Naive thymus-derived CD4-positive, alpha-beta T cell (primary cell): ENCODE data around the gene TBC1D22B. TPM values are rescaled to one million over a fixed set of nuclear protein-coding genes. Genes with fewer than 3 reads are reported as not detected.

Source experiments
- ATAC-seq: fragments of 150-1000 bp; cut with Tn5 transposase; 2 replicates; pipeline ENCODE4 v1.10.0; 2021; ENCODE audit warnings: mild to moderate bottlenecking, moderate library complexity
- CTCF ChIA-PET: fragments of 350-600 bp; sonication (Branson Sonifier 250); formaldehyde crosslinking; loops from one replicate; lab custom pipeline; 2021; ENCODE audit warnings: antibody characterized with exemption; lab: Charles Lee
- POLR2A ChIA-PET: fragments of 350-600 bp; sonication (Branson Sonifier 250); formaldehyde crosslinking; loops from one replicate; lab custom pipeline; 2021; ENCODE audit warnings: antibody characterized with exemption, inconsistent platforms; lab: Charles Lee
- DNase-seq, 9 donors: peaks; one replicate each; pipeline versions ENCODE4 v3.0.0 to v3.0.0-alpha.2; 2020 to 2022; ENCODE audit warnings: mixed read lengths in 1 of 9
- H3K27ac ChIP-seq: one replicate; pipeline ENCODE4 v1.7.0; 2013; ENCODE audit warnings: mild to moderate bottlenecking, low read depth, low read length, moderate library complexity
- H3K27me3 ChIP-seq, 2 donors: one replicate each; pipeline ENCODE4 v1.7.0; 2013; ENCODE audit warnings: low read length in 2 of 2, mild to moderate bottlenecking in 2 of 2, moderate library complexity in 2 of 2; ENCODE audit not compliant: control insufficient read depth in 2 of 2, insufficient read depth in 2 of 2
- H3K36me3 ChIP-seq, 3 experiments: 1 replicate in 2 of 3; 2 replicates in 1 of 3; pipeline ENCODE4 v1.7.0; 2013; ENCODE audit warnings: low read length in 3 of 3, mild to moderate bottlenecking in 3 of 3, moderate library complexity in 1 of 3; ENCODE audit not compliant: insufficient read depth in 3 of 3, control insufficient read depth in 2 of 3
- H3K4me1 ChIP-seq, 2 donors: one replicate each; pipeline ENCODE4 v1.7.0; 2013; ENCODE audit warnings: low read length in 2 of 2, mild to moderate bottlenecking in 2 of 2, moderate library complexity in 1 of 2; ENCODE audit not compliant: control insufficient read depth in 2 of 2, insufficient read depth in 2 of 2
- H3K4me3 ChIP-seq: 2 replicates; pipeline ENCODE4 v1.7.0; 2013; ENCODE audit warnings: mild to moderate bottlenecking, low read length
- H3K9me3 ChIP-seq, 3 experiments: 1 replicate in 2 of 3; 2 replicates in 1 of 3; pipeline ENCODE4 v1.7.0; 2013; ENCODE audit warnings: low read length in 3 of 3; ENCODE audit not compliant: control insufficient read depth in 2 of 3
- H3K27ac Mint-ChIP-seq, 9 donors: one replicate each; pipeline ENCODE4 v1.8.0; 2020 to 2022; ENCODE audit warnings: mixed read lengths in 9 of 9, mild to moderate bottlenecking in 8 of 9, moderate library complexity in 5 of 9, inconsistent platforms in 2 of 9
- H3K27me3 Mint-ChIP-seq, 5 donors: one replicate each; pipeline ENCODE4 v1.8.0; 2021 to 2022; ENCODE audit warnings: mixed read lengths in 5 of 5, mild to moderate bottlenecking in 1 of 5
- H3K36me3 Mint-ChIP-seq, 5 donors: one replicate each; pipeline ENCODE4 v1.8.0; 2020 to 2022; ENCODE audit warnings: mixed read lengths in 5 of 5, mild to moderate bottlenecking in 3 of 5, inconsistent platforms in 1 of 5
- H3K4me1 Mint-ChIP-seq, 7 donors: one replicate each; pipeline ENCODE4 v1.8.0; 2020 to 2022; ENCODE audit warnings: mixed read lengths in 7 of 7, mild to moderate bottlenecking in 3 of 7, inconsistent platforms in 1 of 7
- H3K4me3 Mint-ChIP-seq, 10 donors: one replicate each; pipeline ENCODE4 v1.8.0; 2020 to 2022; ENCODE audit warnings: mild to moderate bottlenecking in 10 of 10, mixed read lengths in 10 of 10, moderate library complexity in 6 of 10, inconsistent platforms in 2 of 10
- H3K9me3 Mint-ChIP-seq, 11 donors: one replicate each; pipeline ENCODE4 v1.8.0; 2020 to 2022; ENCODE audit warnings: mixed read lengths in 11 of 11, mild to moderate bottlenecking in 4 of 11, inconsistent platforms in 1 of 11, moderate library complexity in 1 of 11
- intact Hi-C, 2 donors: fragments of 100-400 bp; cut with micrococcal nuclease; formaldehyde crosslinking; loops; one replicate each; pipeline ENCODE4 v1.15.1; 2023
- polyA plus RNA-seq, 2 donors: library from polyadenylated mRNA; unstranded; fragments of 300-500 nt; fragmentation: Illumina TruSeq; gene quantifications; one replicate each; pipeline ENCODE4 v1.2.3, GENCODE V29; 2021
- total RNA-seq, 6 experiments: library from RNA in 5 of 6; stranded (reverse) in 5 of 6; gene quantifications; 1 replicate in 5 of 6; 2 replicates in 1 of 6; pipeline ENCODE4 v1.2.3 and lab custom pipeline; 2021 to 2026

TBC1D22B gene
- total and polyA plus RNA-seq, 7 experiments from 2014 or later = 7.7 to 23.5 (median 9.5) TPM

DNA sequence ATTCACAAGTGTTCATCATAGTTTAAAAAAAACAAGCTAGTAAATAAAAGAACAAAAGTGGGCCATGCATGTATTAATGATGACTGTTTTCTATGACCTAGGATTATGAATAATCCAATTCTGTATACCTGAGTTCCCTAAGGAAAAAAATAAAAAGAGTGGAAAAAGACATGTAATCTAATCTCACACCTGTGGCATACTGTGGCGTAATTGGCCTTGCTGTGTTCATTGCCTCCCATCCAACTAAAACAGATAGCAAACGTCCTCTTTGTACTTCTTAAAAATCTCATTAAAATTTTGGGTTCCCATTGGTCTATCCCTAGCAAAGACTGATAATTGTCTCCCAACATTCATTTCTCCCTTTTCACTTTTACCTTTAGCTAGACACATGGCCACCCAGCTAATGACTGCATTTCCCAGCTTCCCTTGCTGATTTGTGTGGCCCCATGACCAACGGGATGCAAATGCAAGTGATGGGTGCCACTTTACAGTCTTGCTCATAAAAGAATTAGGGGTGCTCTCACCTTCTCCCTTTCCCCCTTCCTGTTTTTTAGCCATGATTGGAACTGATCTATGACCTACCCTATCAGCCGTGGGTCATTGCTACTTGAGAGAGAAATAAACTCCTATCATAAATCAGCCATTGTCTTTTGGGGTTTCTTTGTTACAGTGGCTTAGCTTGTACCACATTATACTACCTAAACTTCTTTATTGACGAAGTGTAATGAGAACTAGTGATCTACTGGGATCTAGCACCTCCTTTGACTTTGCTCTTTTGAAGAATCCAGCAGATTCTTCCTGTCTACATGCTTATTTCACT, 32.0 kb upstream of the TBC1D22B start:
- peaks cover 0 to 2% (median 0%) of the 10 kb centered on the region in 11 donors for H3K9me3 Mint-ChIP-seq
- H3K4me3 Mint-ChIP-seq = peak overlapping the region in 1 of 10 donors; percentile 3
- H3K27ac ChIP-seq = no peak overlapping the region
- CTCF ChIA-PET = interaction anchor here (1.0 to 1.5 kb wide), 2 partner anchors 207 kb away, joined by 3 to 6 read pairs; no protein-coding TSS in a partner anchor
- no peaks in the 10 kb centered on the region for H3K9me3 ChIP-seq
- peaks cover 4% of the 10 kb centered on the region in 2 donors for H3K4me1 ChIP-seq
- H3K27ac Mint-ChIP-seq = no peak overlapping the region
- intact Hi-C loops = no loop called here
- peaks cover 0 to 6% (median 0%) of the 10 kb centered on the region in 5 donors for H3K36me3 Mint-ChIP-seq
- H3K27me3 Mint-ChIP-seq = no peaks in the 10 kb centered on the region
- POLR2A ChIA-PET = no interaction called here
- no peaks in the 10 kb centered on the region for H3K36me3 ChIP-seq
- DNase-seq = no peak
- H3K4me1 Mint-ChIP-seq = peaks cover 11 to 21% (median 13%) of the 10 kb centered on the region in 7 donors
- ATAC-seq = no peak
- H3K4me3 ChIP-seq = no peak overlapping the region
- H3K27me3 ChIP-seq = no peaks in the 10 kb centered on the region

DNA sequence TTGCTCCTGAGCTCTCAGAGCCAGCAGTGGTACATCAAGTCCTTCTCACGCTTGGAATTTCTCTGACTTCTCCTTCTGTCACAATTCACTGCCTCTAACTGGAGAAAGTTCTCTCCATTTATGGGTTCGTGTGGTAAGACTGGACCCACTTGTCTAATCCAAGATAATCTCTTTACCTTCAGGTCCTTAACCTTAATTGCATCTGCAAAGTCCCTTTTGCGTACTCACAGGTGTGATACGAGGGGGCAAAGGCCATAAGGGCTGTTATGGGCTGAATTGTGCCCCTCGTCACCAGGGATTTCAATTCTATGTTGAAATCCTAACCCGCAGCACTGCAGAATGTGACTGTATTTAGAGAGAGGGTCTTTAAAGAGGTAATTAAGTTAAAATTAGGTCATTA, 27.5 kb upstream of the TBC1D22B start:
- intact Hi-C loops = no loop called here
- no peak for DNase-seq
- Mint-ChIP-seq H3K4me3 (no peak overlapping the region), H3K27ac (no peak overlapping the region), H3K27me3 (peaks cover 0 to 9% (median 0%) of the 10 kb centered on the region in 5 donors), H3K36me3 (peaks cover 0 to 7% (median 0%) of the 10 kb centered on the region in 5 donors), H3K4me1 (peaks cover 0 to 7% (median 0%) of the 10 kb centered on the region in 7 donors), H3K9me3 (peaks cover 0 to 1% (median 0%) of the 10 kb centered on the region in 11 donors)
- ChIA-PET POLR2A (no interaction called here), CTCF (no interaction called here)
- no peaks in the 10 kb centered on the region for H3K36me3 ChIP-seq
- no peak overlapping the region for H3K27ac ChIP-seq
- H3K4me1 ChIP-seq = no peaks in the 10 kb centered on the region
- H3K4me3 ChIP-seq = no peak overlapping the region
- ATAC-seq = no peak
- H3K9me3 ChIP-seq = no peaks in the 10 kb centered on the region
- H3K27me3 ChIP-seq = no peaks in the 10 kb centered on the region

DNA sequence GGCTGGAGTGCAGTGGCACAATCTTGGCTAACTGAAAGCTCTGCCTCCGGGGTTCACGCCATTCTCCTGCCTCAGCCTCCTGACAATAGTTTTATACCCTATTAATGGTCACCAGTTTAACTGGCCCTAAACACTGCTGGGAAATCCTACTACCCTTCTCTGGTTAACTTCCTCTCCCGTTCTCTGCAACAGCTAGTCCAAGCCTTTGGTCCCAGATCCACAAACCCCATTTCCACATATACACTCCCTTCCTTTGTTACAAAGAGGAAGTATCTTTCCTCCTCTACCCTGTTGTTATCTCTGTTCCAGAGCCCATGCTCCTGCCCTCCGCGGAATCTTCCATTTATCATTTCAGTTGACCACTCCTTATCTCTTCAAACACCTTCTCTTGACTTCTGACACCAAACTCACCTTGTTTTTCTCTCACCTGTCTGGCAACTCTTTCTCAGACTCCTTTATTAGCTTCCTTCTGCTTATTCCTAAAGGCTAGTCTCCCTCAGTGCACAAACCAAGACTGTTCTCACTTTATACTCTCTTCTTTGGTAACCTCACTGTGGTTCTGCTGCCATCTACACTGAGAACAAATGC, 25.0 kb upstream of the TBC1D22B start:
- intact Hi-C loops = no loop called here
- H3K27me3 Mint-ChIP-seq = peaks cover 0 to 9% (median 0%) of the 10 kb centered on the region in 5 donors
- no peak overlapping the region for H3K4me3 Mint-ChIP-seq
- DNase-seq = no peak
- H3K27ac Mint-ChIP-seq = no peak overlapping the region
- no peak overlapping the region for H3K4me3 ChIP-seq
- H3K4me1 Mint-ChIP-seq = peaks cover 0 to 8% (median 0%) of the 10 kb centered on the region in 7 donors
- peaks cover 0 to 1% (median 0%) of the 10 kb centered on the region in 11 donors for H3K9me3 Mint-ChIP-seq
- no peaks in the 10 kb centered on the region for H3K4me1 ChIP-seq
- ATAC-seq = no peak
- no peaks in the 10 kb centered on the region for H3K9me3 ChIP-seq
- peaks cover 0 to 5% (median 0%) of the 10 kb centered on the region in 5 donors for H3K36me3 Mint-ChIP-seq
- no peaks in the 10 kb centered on the region for H3K36me3 ChIP-seq
- H3K27me3 ChIP-seq = no peaks in the 10 kb centered on the region
- no peak overlapping the region for H3K27ac ChIP-seq
- POLR2A ChIA-PET = no interaction called here
- CTCF ChIA-PET = no interaction called here

DNA sequence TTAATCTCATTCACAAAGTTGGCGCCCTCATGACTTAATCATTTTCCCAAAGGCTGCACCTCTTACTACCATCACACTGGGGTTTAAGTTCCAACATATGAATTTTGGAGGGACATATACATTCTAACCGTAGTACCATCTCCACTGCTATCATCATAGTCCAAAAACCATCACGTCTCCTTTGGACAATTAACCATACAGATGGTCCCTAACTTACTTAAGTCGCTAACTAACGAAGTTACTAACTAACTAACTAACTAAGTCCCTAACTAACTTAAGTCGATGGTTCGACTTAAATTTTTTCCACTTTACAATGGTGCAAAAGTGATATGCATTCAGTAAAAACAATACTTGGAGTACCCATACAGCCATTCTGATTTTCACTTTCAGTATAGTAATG, 24.0 kb upstream of the TBC1D22B start:
- H3K36me3 ChIP-seq = no peaks in the 10 kb centered on the region
- ATAC-seq = no peak
- peaks cover 0 to 14% (median 0%) of the 10 kb centered on the region in 7 donors for H3K4me1 Mint-ChIP-seq
- H3K4me1 ChIP-seq = no peaks in the 10 kb centered on the region
- intact Hi-C loops = no loop called here
- peaks cover 0 to 5% (median 0%) of the 10 kb centered on the region in 5 donors for H3K36me3 Mint-ChIP-seq
- H3K27me3 ChIP-seq = no peaks in the 10 kb centered on the region
- no peak overlapping the region for H3K27ac Mint-ChIP-seq
- no peak for DNase-seq
- H3K9me3 ChIP-seq = no peaks in the 10 kb centered on the region
- POLR2A ChIA-PET = no interaction called here
- H3K27me3 Mint-ChIP-seq = peaks cover 0 to 9% (median 0%) of the 10 kb centered on the region in 5 donors
- H3K4me3 Mint-ChIP-seq = no peak overlapping the region
- CTCF ChIA-PET = no interaction called here
- no peak overlapping the region for H3K27ac ChIP-seq
- H3K9me3 Mint-ChIP-seq = peaks cover 0 to 1% (median 0%) of the 10 kb centered on the region in 11 donors
- no peak overlapping the region for H3K4me3 ChIP-seq

DNA sequence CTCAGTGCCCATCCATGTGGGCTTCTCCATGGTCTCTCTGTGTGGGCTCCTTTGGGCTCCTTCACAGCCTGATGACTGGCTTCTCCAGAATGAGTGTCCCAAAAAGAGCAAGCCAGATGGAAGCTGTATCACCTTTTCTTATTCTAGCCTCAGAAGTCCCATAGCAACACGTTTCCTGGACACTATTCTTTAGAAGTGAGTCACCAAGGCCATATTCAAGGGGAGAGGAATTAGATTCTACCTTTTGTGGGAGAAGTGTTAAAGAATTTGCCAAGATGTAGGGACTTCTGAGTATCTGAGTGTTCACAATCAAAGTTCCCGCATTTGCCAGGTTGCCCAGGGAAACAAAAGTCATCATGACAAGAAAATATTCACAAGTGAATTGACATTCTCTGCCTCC, 20.7 kb upstream of the TBC1D22B start:
- H3K36me3 Mint-ChIP-seq = peaks cover 0 to 5% (median 0%) of the 10 kb centered on the region in 5 donors
- peaks cover 0 to 1% (median 0%) of the 10 kb centered on the region in 11 donors for H3K9me3 Mint-ChIP-seq
- ATAC-seq (no peak), DNase-seq (no peak)
- peaks cover 0 to 10% of the 10 kb centered on the region in 2 donors for H3K4me1 ChIP-seq
- H3K27ac Mint-ChIP-seq = no peak overlapping the region
- no peak overlapping the region for H3K4me3 Mint-ChIP-seq
- H3K27ac ChIP-seq = no peak overlapping the region
- peaks cover 0 to 9% (median 0%) of the 10 kb centered on the region in 5 donors for H3K27me3 Mint-ChIP-seq
- H3K36me3 ChIP-seq = no peaks in the 10 kb centered on the region
- no peaks in the 10 kb centered on the region for H3K9me3 ChIP-seq
- CTCF ChIA-PET = interaction anchor here (1.2 kb wide), 1 partner anchor 215 kb away, joined by 3 read pairs; no protein-coding TSS in a partner anchor
- peaks cover 8 to 28% (median 12%) of the 10 kb centered on the region in 7 donors for H3K4me1 Mint-ChIP-seq
- H3K27me3 ChIP-seq = no peaks in the 10 kb centered on the region
- intact Hi-C loops = no loop called here
- POLR2A ChIA-PET = interaction anchor here (2.1 kb wide), 1 partner anchor 20 kb away, joined by 6 read pairs; the partner anchor contains the start of genes TBC1D22B and TMEM217
- H3K4me3 ChIP-seq = no peak overlapping the region

GRCh38 chr6:37237789-37238188, 19.8 kb upstream of the TBC1D22B start:
- H3K4me1 Mint-ChIP-seq = peaks cover 8 to 35% (median 11%) of the 10 kb centered on the region in 7 donors
- peaks cover 0 to 5% (median 0%) of the 10 kb centered on the region in 5 donors for H3K36me3 Mint-ChIP-seq
- peaks cover 0 to 9% (median 0%) of the 10 kb centered on the region in 5 donors for H3K27me3 Mint-ChIP-seq
- peaks cover 0 to 10% of the 10 kb centered on the region in 2 donors for H3K4me1 ChIP-seq
- no peak overlapping the region for H3K4me3 ChIP-seq
- H3K27me3 ChIP-seq = no peaks in the 10 kb centered on the region
- H3K9me3 Mint-ChIP-seq = peaks cover 0 to 1% (median 0%) of the 10 kb centered on the region in 11 donors
- no peak overlapping the region for H3K4me3 Mint-ChIP-seq
- no peak for ATAC-seq
- H3K27ac ChIP-seq = no peak overlapping the region
- intact Hi-C loops = no loop called here
- DNase-seq = no peak
- CTCF ChIA-PET = interaction anchor here (0.6 kb wide), 1 partner anchor 454 kb away, joined by 3 read pairs; no protein-coding TSS in a partner anchor
- no peaks in the 10 kb centered on the region for H3K36me3 ChIP-seq
- no peaks in the 10 kb centered on the region for H3K9me3 ChIP-seq
- H3K27ac Mint-ChIP-seq = no peak overlapping the region
- POLR2A ChIA-PET = interaction anchor here (1.0 to 2.1 kb wide), 2 partner anchors 9 to 20 kb away, joined by 3 to 6 read pairs; partner anchors contain the start of genes TBC1D22B and TMEM217
